Tibial artery (tissue), 4 donors: Measurements from ENCODE around the gene MUC20.
"Not testable (repeated sequence)": the region's sequence is repeated elsewhere in the genome, so short reads cannot be mapped to it uniquely, and the experiment has no call there.

Experiments
- DNase-seq, 2 donors: peaks; one replicate each; pipeline ENCODE4 v3.0.0-alpha.2; 2019
- H3K27ac ChIP-seq, 2 donors: fragments of 200-600 bp; sonication (generic) in 1 of 2; 1 replicate in 1 of 2; 2 replicates in 1 of 2; pipeline ENCODE4 v1.5.1; 2018 to 2019; ENCODE audit warnings: mild to moderate bottlenecking in 1 of 2
- H3K27me3 ChIP-seq, 2 donors: fragments of 200-600 bp; sonication (generic) in 1 of 2; one replicate each; pipeline versions ENCODE4 v1.5.1 to v1.6.0; 2016 to 2019
- H3K36me3 ChIP-seq, 3 donors: fragments of 200-600 bp; sonication (generic) in 2 of 3; one replicate each; pipeline ENCODE4 v1.5.1; 2016 to 2019; ENCODE audit warnings: mild to moderate bottlenecking in 2 of 3
- H3K4me1 ChIP-seq, 4 donors: fragments of 200-600 bp; sonication (generic) in 2 of 4; 1 replicate in 3 of 4; 2 replicates in 1 of 4; pipeline ENCODE4 v1.5.1; 2016 to 2019
- H3K4me3 ChIP-seq, 2 donors: fragments of 200-600 bp; sonication (generic) in 1 of 2; 1 replicate in 1 of 2; 2 replicates in 1 of 2; pipeline ENCODE4 v1.5.1; 2018 to 2019; ENCODE audit warnings: mild to moderate bottlenecking in 2 of 2
- H3K9me3 ChIP-seq, 3 donors: fragments of 200-600 bp; sonication (generic) in 1 of 3; one replicate each; pipeline ENCODE4 v1.5.1; 2016 to 2019
- intact Hi-C: fragments of 100-400 bp; cut with DNase I; formaldehyde crosslinking; loops from one replicate; pipeline ENCODE4 v1.15.0; 2023; ENCODE audit warnings: low total_unique reads
- TF ChIP-seq, protein P1 (sequence below), 2 experiments: fragments of 200-600 bp in 1 of 2; fragments of 450-650 bp in 1 of 2; IDR thresholded peaks; one replicate each; pipeline ENCODE4 v1.5.1; 2017 to 2019; ENCODE audit warnings: antibody characterized with exemption in 2 of 2, mild to moderate bottlenecking in 1 of 2, moderate library complexity in 1 of 2

The MUC20 gene

GRCh38 chr3:195715134-195715533, 5.6 kb upstream of the MUC20 start:
- DNase-seq, result no peak

DNA sequence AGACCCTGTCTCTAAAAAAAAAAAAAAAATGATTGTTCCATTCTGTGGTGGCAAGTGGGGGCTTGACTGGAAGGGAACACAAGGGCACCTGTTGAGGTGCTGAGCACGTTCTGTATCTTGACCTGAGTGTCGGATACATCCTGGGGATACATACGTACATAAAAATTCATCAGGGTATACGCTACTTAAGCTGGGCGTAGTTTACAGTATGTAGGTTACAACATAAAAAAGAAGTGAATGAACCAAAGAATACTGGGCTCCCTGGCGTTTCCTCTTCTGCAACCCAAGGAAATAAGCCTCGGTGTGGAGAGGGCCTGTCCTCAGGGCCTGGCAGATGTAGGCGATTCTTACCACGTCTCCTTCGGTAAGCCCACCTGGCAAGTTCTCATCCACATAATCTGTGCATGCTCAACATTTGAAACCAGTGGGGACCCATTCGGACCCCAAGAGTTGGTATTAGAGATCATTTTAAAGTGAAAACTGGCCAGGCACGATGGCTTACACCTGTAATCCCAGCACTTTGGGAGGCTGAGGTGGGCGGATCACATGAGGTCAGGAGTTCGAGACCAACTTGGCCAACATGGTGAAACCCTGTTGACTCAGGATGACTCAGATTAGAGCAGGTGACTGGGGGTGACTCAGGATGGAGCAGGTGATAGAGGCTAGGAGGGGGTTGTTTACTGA, 5.1 kb upstream of the MUC20 start:
- DNase-seq, result no peak

More at GRCh38 chr3:195715134-195715533, 5.6 kb upstream of the MUC20 start:
- Histone ChIP-seq H3K4me3 (no peak overlapping the region), H3K4me1 (no peaks in the 10 kb centered on the region), H3K27ac (no peak overlapping the region), H3K27me3 (no peaks in the 10 kb centered on the region), H3K36me3 (peaks cover 19 to 39% (median 33%) of the 10 kb centered on the region in 3 donors), H3K9me3 (peaks cover 0 to 2% (median 0%) of the 10 kb centered on the region in 3 donors)
- TF ChIP-seq, protein P1, sequence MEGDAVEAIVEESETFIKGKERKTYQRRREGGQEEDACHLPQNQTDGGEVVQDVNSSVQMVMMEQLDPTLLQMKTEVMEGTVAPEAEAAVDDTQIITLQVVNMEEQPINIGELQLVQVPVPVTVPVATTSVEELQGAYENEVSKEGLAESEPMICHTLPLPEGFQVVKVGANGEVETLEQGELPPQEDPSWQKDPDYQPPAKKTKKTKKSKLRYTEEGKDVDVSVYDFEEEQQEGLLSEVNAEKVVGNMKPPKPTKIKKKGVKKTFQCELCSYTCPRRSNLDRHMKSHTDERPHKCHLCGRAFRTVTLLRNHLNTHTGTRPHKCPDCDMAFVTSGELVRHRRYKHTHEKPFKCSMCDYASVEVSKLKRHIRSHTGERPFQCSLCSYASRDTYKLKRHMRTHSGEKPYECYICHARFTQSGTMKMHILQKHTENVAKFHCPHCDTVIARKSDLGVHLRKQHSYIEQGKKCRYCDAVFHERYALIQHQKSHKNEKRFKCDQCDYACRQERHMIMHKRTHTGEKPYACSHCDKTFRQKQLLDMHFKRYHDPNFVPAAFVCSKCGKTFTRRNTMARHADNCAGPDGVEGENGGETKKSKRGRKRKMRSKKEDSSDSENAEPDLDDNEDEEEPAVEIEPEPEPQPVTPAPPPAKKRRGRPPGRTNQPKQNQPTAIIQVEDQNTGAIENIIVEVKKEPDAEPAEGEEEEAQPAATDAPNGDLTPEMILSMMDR (IDR thresholded peaks at IDR 0.05), result no peak
- intact Hi-C loops, result no loop called here

GRCh38 chr3:195717416-195717815, 3.4 kb upstream of the MUC20 start:
- Histone ChIP-seq H3K9me3 (peaks cover 0 to 2% (median 0%) of the 10 kb centered on the region in 3 donors), H3K27me3 (no peaks in the 10 kb centered on the region), H3K4me1 (no peaks in the 10 kb centered on the region), H3K4me3 (no peak overlapping the region), H3K36me3 (peaks cover 10 to 21% (median 20%) of the 10 kb centered on the region in 3 donors), H3K27ac (no peak overlapping the region)
- intact Hi-C loops, result no loop called here
- TF ChIP-seq, protein P1 (IDR thresholded peaks at IDR 0.05), result no peak
- no peak for DNase-seq

More for the DNA sequence above, 5.1 kb upstream of the MUC20 start:
- intact Hi-C loops, result no loop called here
- Histone ChIP-seq H3K27me3 (no peaks in the 10 kb centered on the region), H3K9me3 (peaks cover 0 to 2% (median 0%) of the 10 kb centered on the region in 3 donors), H3K27ac (no peak overlapping the region), H3K4me1 (no peaks in the 10 kb centered on the region), H3K4me3 (no peak overlapping the region), H3K36me3 (peaks cover 19 to 33% (median 33%) of the 10 kb centered on the region in 3 donors)
- TF ChIP-seq, protein P1 (IDR thresholded peaks at IDR 0.05), result no peak

DNA sequence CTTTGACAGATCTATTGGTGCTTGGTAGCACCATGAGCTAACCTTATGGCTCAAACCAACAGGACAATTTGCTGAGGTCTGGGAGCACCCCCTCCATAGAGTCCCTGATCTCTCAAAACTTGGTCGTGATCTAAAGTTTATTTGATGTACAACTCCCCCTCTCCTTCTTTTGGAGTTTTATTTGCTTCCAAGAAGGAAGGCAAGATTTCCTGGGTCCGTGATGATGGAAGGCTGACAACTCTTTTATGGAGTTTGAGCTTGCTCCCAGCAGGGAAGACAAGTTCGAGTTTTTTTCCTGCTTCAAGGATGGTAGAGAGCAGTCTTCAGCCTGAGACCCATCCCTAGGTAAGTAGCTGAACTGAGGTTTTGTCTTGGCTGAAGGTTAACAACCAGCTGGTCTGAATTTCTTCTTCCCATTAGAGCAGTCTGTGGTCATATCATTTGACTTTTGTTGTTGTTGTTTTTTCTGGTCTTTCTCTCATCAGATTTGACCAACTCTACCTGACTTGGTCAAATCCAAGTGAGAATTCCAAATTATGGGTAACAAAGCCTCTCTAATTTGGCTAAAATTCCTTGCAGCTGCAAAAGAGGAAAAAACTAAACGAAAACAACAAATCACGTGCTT, 2.8 kb upstream of the MUC20 start:
- no peaks in the 10 kb centered on the region for H3K4me1 ChIP-seq
- DNase-seq, result no peak
- intact Hi-C loops, result no loop called here
- peaks cover 10 to 20% (median 19%) of the 10 kb centered on the region in 3 donors for H3K36me3 ChIP-seq
- TF ChIP-seq, protein P1 (IDR thresholded peaks at IDR 0.05), result no peak
- H3K27me3 ChIP-seq, result no peaks in the 10 kb centered on the region
- H3K9me3 ChIP-seq, result peaks cover 0 to 2% (median 0%) of the 10 kb centered on the region in 3 donors
- H3K27ac ChIP-seq, result no peak overlapping the region
- H3K4me3 ChIP-seq, result no peak overlapping the region

GRCh38 chr3:195718477-195718984, 2.2 kb upstream of the MUC20 start:
- no peaks in the 10 kb centered on the region for H3K27me3 ChIP-seq
- H3K27ac ChIP-seq, result no peak overlapping the region
- no peaks in the 10 kb centered on the region for H3K4me1 ChIP-seq
- peaks cover 10 to 20% (median 19%) of the 10 kb centered on the region in 3 donors for H3K36me3 ChIP-seq
- TF ChIP-seq, protein P1 (IDR thresholded peaks at IDR 0.05), result no peak
- DNase-seq, result no peak
- intact Hi-C loops, result no loop called here
- H3K9me3 ChIP-seq, result peaks cover 0 to 2% (median 0%) of the 10 kb centered on the region in 3 donors
- H3K4me3 ChIP-seq, result no peak overlapping the region

GRCh38 chr3:195719514-195720254, 1.1 kb upstream of the MUC20 start:
- H3K27me3 ChIP-seq, intact Hi-C loops, H3K4me3 ChIP-seq, H3K27ac ChIP-seq, DNase-seq, H3K4me1 ChIP-seq, H3K9me3 ChIP-seq: not testable (repeated sequence)
- H3K36me3 ChIP-seq, result peaks cover 6 to 14% (median 13%) of the 10 kb centered on the region in 3 donors

GRCh38 chr3:195722139-195722995, 1.6 kb downstream of the MUC20 start:
- H3K4me3 ChIP-seq, H3K36me3 ChIP-seq, H3K9me3 ChIP-seq, DNase-seq, H3K27me3 ChIP-seq, H3K4me1 ChIP-seq, intact Hi-C loops, H3K27ac ChIP-seq: not testable (repeated sequence)

DNA sequence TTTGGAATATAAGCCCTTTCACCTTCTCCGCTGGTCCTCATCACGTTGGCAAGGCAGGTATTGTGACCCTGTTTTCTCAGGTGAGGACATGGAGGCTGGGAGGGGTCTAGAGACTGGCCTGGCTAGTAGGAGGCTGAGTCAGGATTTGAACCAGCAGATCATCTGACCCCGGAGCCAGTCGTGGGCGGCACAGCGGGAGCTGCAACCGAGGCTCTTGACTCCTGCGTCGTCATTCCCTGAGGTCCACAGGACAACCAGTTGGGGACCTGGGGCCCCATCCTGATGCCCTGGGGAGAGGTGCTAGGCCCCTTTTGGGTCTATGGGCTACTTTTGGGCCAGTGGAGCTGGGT, 2.2 kb downstream of the MUC20 start:
- intact Hi-C loops, H3K27ac ChIP-seq, H3K36me3 ChIP-seq, H3K4me3 ChIP-seq, H3K4me1 ChIP-seq, DNase-seq, H3K9me3 ChIP-seq, H3K27me3 ChIP-seq: not testable (repeated sequence)
